Measurements from ENCODE around the gene PCK1. TPM values are rescaled to one million over a fixed set of nuclear protein-coding genes. Genes with fewer than 3 reads are reported as not detected.

The PCK1 gene
- total RNA-seq, 1 donor from 2014 or later = 8.4 TPM

- Histone ChIP-seq H3K27ac (ENCODE audit: low read depth, low read length) (no peak overlapping the region), H3K27me3 (ENCODE audit: control insufficient read depth in 3 of 3, insufficient read depth in 3 of 3, low read length in 3 of 3) (peaks cover 11 to 28% (median 19%) of the 10 kb centered on the region in 3 donors), H3K9me3 (ENCODE audit: control insufficient read depth in 3 of 3, low read length in 3 of 3) (no peaks in the 10 kb centered on the region), H3K4me3 (ENCODE audit: low read length in 3 of 3) (no peak overlapping the region), H3K9ac (ENCODE audit: low read depth in 1 of 3, low read length in 3 of 3) (no peak overlapping the region), H3K36me3 (ENCODE audit: control insufficient read depth in 3 of 3, insufficient read depth in 3 of 3, low read length in 3 of 3) (no peaks in the 10 kb centered on the region), H3K4me1 (ENCODE audit: control insufficient read depth in 3 of 3, insufficient read depth in 3 of 3, low read length in 3 of 3) (peaks cover 2 to 8% (median 8%) of the 10 kb centered on the region in 3 donors)
Observed at GRCh38 chr20:57587989-57588377, 27.1 kb downstream of the PCK1 start.

- Histone ChIP-seq H3K4me3 (ENCODE audit: low read length in 3 of 3) (no peak overlapping the region), H3K27ac (ENCODE audit: low read depth, low read length) (no peak overlapping the region), H3K9me3 (ENCODE audit: control insufficient read depth in 3 of 3, low read length in 3 of 3) (no peaks in the 10 kb centered on the region), H3K4me1 (ENCODE audit: control insufficient read depth in 3 of 3, insufficient read depth in 3 of 3, low read length in 3 of 3) (peaks cover 0 to 8% (median 4%) of the 10 kb centered on the region in 3 donors), H3K36me3 (ENCODE audit: control insufficient read depth in 3 of 3, insufficient read depth in 3 of 3, low read length in 3 of 3) (no peaks in the 10 kb centered on the region), H3K27me3 (ENCODE audit: control insufficient read depth in 3 of 3, insufficient read depth in 3 of 3, low read length in 3 of 3) (peaks cover 5 to 23% (median 17%) of the 10 kb centered on the region in 3 donors), H3K9ac (ENCODE audit: low read depth in 1 of 3, low read length in 3 of 3) (no peak overlapping the region)
Observed at GRCh38 chr20:57588596-57588995, 27.7 kb downstream of the PCK1 start.

GRCh38 chr20:57589123-57589727, 28.3 kb downstream of the PCK1 start:
- no peak overlapping the region for H3K9ac ChIP-seq (ENCODE audit: low read depth in 1 of 3, low read length in 3 of 3)
- H3K4me3 ChIP-seq (ENCODE audit: low read length in 3 of 3) = no peak overlapping the region
- H3K27me3 ChIP-seq (ENCODE audit: control insufficient read depth in 3 of 3, insufficient read depth in 3 of 3, low read length in 3 of 3) = peaks cover 5 to 26% (median 16%) of the 10 kb centered on the region in 3 donors
- peaks cover 0 to 8% (median 4%) of the 10 kb centered on the region in 3 donors for H3K4me1 ChIP-seq (ENCODE audit: control insufficient read depth in 3 of 3, insufficient read depth in 3 of 3, low read length in 3 of 3)
- no peaks in the 10 kb centered on the region for H3K36me3 ChIP-seq (ENCODE audit: control insufficient read depth in 3 of 3, insufficient read depth in 3 of 3, low read length in 3 of 3)
- H3K9me3 ChIP-seq (ENCODE audit: control insufficient read depth in 3 of 3, low read length in 3 of 3) = no peaks in the 10 kb centered on the region
- no peak overlapping the region for H3K27ac ChIP-seq (ENCODE audit: low read depth, low read length)

DNA sequence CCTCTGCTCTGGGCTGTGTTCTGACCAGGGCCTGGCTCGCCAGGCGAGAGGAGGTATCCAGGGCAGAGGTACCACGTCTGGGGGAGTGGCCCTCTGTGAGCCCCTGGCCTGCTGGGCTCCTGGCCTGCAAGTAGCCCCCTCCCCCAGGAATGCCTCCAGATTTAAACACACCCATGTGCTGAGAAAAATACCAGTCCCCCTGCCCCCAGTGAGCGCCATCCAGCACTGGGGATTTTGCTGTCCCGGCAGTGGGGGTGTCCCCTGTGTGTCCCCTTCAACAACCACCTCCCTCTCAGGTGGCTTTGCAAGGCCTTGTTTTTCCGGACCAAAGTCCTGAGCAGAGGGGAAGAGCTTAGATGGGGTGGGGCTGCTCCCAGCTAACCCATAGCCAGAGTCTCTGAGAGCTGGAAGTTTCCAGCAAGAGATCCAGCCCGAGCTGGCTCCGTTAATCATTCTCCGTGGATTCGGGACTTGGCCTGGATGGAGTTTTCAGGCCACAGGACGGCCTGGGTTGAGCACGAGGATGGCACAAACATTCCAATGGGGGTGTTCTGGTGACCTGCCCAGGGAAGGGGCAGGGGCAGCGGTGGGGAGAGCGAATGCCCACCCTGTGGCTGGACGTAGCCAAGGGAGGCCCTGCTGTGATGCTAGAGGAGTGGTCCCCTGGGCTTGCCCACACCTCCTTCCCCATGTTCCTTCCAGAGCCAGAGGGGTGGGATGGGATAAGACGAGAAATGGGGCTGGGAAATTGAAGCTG, 29.0 kb downstream of the PCK1 start:
- H3K9me3 ChIP-seq (ENCODE audit: control insufficient read depth in 3 of 3, low read length in 3 of 3) = no peaks in the 10 kb centered on the region
- peaks cover 0 to 8% (median 4%) of the 10 kb centered on the region in 3 donors for H3K4me1 ChIP-seq (ENCODE audit: control insufficient read depth in 3 of 3, insufficient read depth in 3 of 3, low read length in 3 of 3)
- H3K4me3 ChIP-seq (ENCODE audit: low read length in 3 of 3) = no peak overlapping the region
- peaks cover 5 to 26% (median 11%) of the 10 kb centered on the region in 3 donors for H3K27me3 ChIP-seq (ENCODE audit: control insufficient read depth in 3 of 3, insufficient read depth in 3 of 3, low read length in 3 of 3)
- no peak overlapping the region for H3K9ac ChIP-seq (ENCODE audit: low read depth in 1 of 3, low read length in 3 of 3)
- no peaks in the 10 kb centered on the region for H3K36me3 ChIP-seq (ENCODE audit: control insufficient read depth in 3 of 3, insufficient read depth in 3 of 3, low read length in 3 of 3)
- no peak overlapping the region for H3K27ac ChIP-seq (ENCODE audit: low read depth, low read length)

DNA sequence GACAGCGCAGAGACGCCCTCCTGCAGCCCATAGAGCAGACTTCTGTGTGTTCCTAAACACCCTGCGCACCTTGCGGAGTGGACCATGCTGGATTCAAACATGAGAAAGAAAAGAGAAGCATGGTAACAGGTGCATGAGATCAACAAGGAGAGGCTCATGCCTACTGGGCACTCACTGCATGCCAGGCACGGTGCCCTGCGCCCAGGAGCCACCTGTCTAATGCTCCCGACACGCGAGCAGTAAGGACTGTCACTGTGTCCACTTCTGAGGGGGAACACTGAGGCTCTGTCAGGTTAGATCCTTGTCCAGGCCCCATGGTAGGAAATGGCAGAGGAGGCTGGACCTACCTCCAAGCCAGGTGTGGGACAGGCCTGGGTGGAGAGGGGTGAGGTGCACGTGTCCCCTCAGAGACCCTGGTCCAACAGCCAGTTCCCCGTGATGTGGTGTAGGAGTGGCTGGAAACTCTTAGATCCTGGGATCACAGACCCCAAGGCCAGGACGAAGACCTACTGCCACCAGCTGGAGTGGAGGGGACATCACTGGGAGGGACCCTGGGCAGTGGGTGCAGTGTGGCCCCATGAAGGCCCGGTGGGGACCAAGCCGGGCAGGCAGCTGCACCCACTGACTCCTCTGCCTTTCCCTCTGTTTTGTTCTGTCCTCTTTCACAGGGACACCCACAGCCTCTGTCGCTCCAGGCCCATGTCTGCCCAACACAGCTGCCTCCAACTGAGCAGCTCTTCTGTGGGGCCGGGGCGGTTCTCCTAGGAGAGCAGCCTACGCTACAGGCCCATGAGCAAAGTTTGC, 29.8 kb downstream of the PCK1 start:
- no peaks in the 10 kb centered on the region for H3K36me3 ChIP-seq (ENCODE audit: control insufficient read depth in 3 of 3, insufficient read depth in 3 of 3, low read length in 3 of 3)
- no peaks in the 10 kb centered on the region for H3K9me3 ChIP-seq (ENCODE audit: control insufficient read depth in 3 of 3, low read length in 3 of 3)
- no peak overlapping the region for H3K9ac ChIP-seq (ENCODE audit: low read depth in 1 of 3, low read length in 3 of 3)
- H3K27ac ChIP-seq (ENCODE audit: low read depth, low read length) = no peak overlapping the region
- H3K4me3 ChIP-seq (ENCODE audit: low read length in 3 of 3) = no peak overlapping the region
- H3K4me1 ChIP-seq (ENCODE audit: control insufficient read depth in 3 of 3, insufficient read depth in 3 of 3, low read length in 3 of 3) = peaks cover 0 to 4% (median 3%) of the 10 kb centered on the region in 3 donors
- peaks cover 5 to 18% (median 14%) of the 10 kb centered on the region in 3 donors for H3K27me3 ChIP-seq (ENCODE audit: control insufficient read depth in 3 of 3, insufficient read depth in 3 of 3, low read length in 3 of 3)

DNA sequence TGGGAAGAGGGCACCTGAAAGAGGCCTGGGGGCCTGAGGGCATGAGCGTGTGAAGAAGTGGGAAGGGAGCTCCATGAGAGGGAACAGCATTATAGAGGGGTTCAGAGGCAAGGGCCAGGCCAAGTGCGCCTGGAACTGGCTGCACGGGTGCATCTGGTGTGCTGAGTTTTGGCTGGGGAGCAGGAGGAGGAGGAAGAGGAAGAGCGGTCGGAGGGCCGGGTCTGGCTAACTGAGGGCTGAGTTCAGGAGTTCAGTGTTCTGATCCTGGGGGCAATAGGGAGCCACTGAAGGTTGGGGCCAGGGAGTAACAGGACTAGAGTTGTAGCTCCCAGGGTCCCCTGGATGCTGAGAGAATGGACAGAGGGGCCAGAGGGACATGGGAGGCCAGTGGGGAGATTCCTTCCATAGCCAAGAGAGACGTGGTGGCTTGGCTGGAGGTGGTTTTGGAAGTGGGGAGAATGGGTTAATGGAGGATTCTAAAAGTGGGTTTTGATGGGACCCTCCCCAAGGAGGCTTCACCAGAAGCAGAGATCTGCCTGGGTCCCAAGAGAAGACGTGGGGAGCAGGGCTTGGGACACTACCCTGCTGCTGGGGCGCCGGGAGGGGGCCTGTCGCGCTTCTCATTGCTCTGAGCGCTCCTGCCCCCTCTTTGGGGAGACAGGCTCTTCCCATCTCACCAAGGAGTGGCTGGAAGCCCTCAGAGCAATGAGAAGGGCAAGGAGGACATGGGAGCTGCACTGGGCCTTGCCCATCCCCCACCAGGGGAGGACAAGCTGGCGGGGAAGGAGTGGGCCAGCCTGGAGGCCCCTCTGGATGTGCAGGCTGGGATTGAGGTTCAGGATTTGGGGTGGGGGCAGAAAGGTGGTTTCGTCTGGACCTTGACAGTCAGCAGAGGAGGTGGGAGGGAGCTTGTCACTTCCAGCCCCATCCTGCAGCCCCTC, 30.6 kb downstream of the PCK1 start:
- H3K4me3 ChIP-seq (ENCODE audit: low read length in 3 of 3) = no peak overlapping the region
- no peak overlapping the region for H3K9ac ChIP-seq (ENCODE audit: low read depth in 1 of 3, low read length in 3 of 3)
- no peaks in the 10 kb centered on the region for H3K36me3 ChIP-seq (ENCODE audit: control insufficient read depth in 3 of 3, insufficient read depth in 3 of 3, low read length in 3 of 3)
- H3K27ac ChIP-seq (ENCODE audit: low read depth, low read length) = no peak overlapping the region
- peaks cover 5 to 14% (median 13%) of the 10 kb centered on the region in 3 donors for H3K27me3 ChIP-seq (ENCODE audit: control insufficient read depth in 3 of 3, insufficient read depth in 3 of 3, low read length in 3 of 3)
- no peaks in the 10 kb centered on the region for H3K9me3 ChIP-seq (ENCODE audit: control insufficient read depth in 3 of 3, low read length in 3 of 3)
- H3K4me1 ChIP-seq (ENCODE audit: control insufficient read depth in 3 of 3, insufficient read depth in 3 of 3, low read length in 3 of 3) = no peaks in the 10 kb centered on the region

- no peak overlapping the region for H3K9ac ChIP-seq (ENCODE audit: low read depth in 1 of 3, low read length in 3 of 3)
- H3K4me3 ChIP-seq (ENCODE audit: low read length in 3 of 3) = no peak overlapping the region
- H3K27ac ChIP-seq (ENCODE audit: low read depth, low read length) = no peak overlapping the region
- H3K27me3 ChIP-seq (ENCODE audit: control insufficient read depth in 3 of 3, insufficient read depth in 3 of 3, low read length in 3 of 3) = peaks cover 5 to 15% (median 6%) of the 10 kb centered on the region in 3 donors
- H3K4me1 ChIP-seq (ENCODE audit: control insufficient read depth in 3 of 3, insufficient read depth in 3 of 3, low read length in 3 of 3) = peaks cover 0 to 3% (median 0%) of the 10 kb centered on the region in 3 donors
- no peaks in the 10 kb centered on the region for H3K9me3 ChIP-seq (ENCODE audit: control insufficient read depth in 3 of 3, low read length in 3 of 3)
- H3K36me3 ChIP-seq (ENCODE audit: control insufficient read depth in 3 of 3, insufficient read depth in 3 of 3, low read length in 3 of 3) = no peaks in the 10 kb centered on the region
Observed at GRCh38 chr20:57592263-57593092, 31.6 kb downstream of the PCK1 start.

DNA sequence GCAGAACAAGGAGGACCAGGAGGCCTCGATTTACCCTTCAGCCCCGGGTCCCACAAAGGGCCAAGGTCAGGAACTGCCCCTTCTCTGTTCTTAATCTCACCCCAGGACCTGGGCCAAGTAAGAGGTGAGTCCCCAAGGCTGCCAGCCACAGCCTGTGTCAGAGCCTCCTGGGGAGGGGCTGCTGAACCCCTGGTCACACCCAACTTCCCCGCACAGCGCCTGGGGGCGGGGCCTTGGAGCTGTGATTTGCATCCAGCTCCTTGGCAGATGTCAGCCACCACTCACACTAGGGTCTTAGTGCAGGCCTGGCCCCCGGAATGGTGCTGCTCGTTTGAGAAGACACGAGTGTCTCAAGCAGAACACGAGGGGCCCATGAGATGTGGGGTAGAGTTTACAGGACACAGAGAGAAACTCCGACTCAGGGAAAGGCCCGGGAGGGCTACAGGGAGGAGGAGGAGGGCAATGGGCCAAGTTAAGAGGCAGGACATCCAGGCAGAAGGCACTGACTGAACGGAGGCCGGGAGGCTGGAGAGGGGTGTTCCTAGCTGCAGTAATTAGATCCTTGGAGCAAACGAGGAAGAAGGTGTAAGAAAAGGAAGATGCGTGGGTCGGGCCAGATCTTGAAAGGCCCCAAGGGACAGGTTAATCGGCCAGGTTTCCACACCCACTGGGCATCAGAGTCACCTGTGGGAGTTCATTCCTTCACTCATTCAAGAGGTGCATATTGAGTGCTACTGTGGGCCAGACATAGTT, 32.4 kb downstream of the PCK1 start:
- no peaks in the 10 kb centered on the region for H3K36me3 ChIP-seq (ENCODE audit: control insufficient read depth in 3 of 3, insufficient read depth in 3 of 3, low read length in 3 of 3)
- peaks cover 0 to 3% (median 0%) of the 10 kb centered on the region in 3 donors for H3K4me1 ChIP-seq (ENCODE audit: control insufficient read depth in 3 of 3, insufficient read depth in 3 of 3, low read length in 3 of 3)
- no peak overlapping the region for H3K27ac ChIP-seq (ENCODE audit: low read depth, low read length)
- H3K9me3 ChIP-seq (ENCODE audit: control insufficient read depth in 3 of 3, low read length in 3 of 3) = no peaks in the 10 kb centered on the region
- no peak overlapping the region for H3K4me3 ChIP-seq (ENCODE audit: low read length in 3 of 3)
- no peak overlapping the region for H3K9ac ChIP-seq (ENCODE audit: low read depth in 1 of 3, low read length in 3 of 3)
- H3K27me3 ChIP-seq (ENCODE audit: control insufficient read depth in 3 of 3, insufficient read depth in 3 of 3, low read length in 3 of 3) = peaks cover 4 to 18% (median 5%) of the 10 kb centered on the region in 3 donors

All from skeletal muscle tissue (tissue), 4 donors.